GM06990 (cell line): ENCODE measurements around the gene PDGFC.

Source experiments
- DNase-seq: peaks from one replicate; pipeline ENCODE4 v3.0.0-alpha.2; 2011; ENCODE audit not compliant: insufficient read length; ENCODE audit errors: extremely low read depth
- H3K27me3 ChIP-seq: replicated peaks from 2 replicates; pipeline ENCODE4 v1.6.0; 2011; ENCODE audit warnings: low read length; ENCODE audit not compliant: control insufficient read depth, insufficient read depth
- H3K36me3 ChIP-seq: 2 replicates; pipeline ENCODE4 v1.5.1; 2011; ENCODE audit warnings: low read length; ENCODE audit not compliant: control insufficient read depth, insufficient read depth
- H3K4me3 ChIP-seq: replicated peaks from 2 replicates; pipeline ENCODE4 v1.5.1; 2011; ENCODE audit warnings: low read depth, mild to moderate bottlenecking, control low read depth, low read length
- TF ChIP-seq, protein P1 (sequence below): IDR thresholded peaks from 2 replicates; pipeline ENCODE4 v1.5.1; 2011; ENCODE audit warnings: low read length, control low read depth, mild to moderate bottlenecking, inconsistent platforms; ENCODE audit not compliant: insufficient read depth, poor library complexity, severe bottlenecking

Gene PDGFC

DNA sequence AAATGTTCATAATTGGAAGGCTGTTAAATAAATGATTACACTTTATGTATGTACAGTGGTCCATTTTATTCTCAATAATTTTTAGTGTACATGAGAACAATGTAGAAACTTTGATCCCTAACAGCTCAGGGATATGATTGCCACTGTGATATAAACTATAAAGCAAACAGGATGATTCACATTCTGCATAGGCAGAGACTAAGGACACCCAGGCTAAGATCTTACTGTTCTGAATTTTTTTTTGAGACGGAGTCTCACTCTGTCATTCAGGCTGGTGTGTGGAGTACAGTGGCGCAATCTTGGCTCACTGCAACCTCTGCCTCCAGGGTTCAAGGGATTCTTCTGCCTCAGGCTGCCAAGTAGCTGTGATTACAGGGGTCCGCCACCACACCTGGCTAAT, 186.6 kb downstream of the PDGFC start:
- Histone ChIP-seq H3K4me3 (no peak overlapping the region), H3K27me3 (no peaks in the 10 kb centered on the region), H3K36me3 (no peaks in the 10 kb centered on the region)
- DNase-seq, result no peak
- TF ChIP-seq, protein P1, sequence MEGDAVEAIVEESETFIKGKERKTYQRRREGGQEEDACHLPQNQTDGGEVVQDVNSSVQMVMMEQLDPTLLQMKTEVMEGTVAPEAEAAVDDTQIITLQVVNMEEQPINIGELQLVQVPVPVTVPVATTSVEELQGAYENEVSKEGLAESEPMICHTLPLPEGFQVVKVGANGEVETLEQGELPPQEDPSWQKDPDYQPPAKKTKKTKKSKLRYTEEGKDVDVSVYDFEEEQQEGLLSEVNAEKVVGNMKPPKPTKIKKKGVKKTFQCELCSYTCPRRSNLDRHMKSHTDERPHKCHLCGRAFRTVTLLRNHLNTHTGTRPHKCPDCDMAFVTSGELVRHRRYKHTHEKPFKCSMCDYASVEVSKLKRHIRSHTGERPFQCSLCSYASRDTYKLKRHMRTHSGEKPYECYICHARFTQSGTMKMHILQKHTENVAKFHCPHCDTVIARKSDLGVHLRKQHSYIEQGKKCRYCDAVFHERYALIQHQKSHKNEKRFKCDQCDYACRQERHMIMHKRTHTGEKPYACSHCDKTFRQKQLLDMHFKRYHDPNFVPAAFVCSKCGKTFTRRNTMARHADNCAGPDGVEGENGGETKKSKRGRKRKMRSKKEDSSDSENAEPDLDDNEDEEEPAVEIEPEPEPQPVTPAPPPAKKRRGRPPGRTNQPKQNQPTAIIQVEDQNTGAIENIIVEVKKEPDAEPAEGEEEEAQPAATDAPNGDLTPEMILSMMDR, result no peak

DNA sequence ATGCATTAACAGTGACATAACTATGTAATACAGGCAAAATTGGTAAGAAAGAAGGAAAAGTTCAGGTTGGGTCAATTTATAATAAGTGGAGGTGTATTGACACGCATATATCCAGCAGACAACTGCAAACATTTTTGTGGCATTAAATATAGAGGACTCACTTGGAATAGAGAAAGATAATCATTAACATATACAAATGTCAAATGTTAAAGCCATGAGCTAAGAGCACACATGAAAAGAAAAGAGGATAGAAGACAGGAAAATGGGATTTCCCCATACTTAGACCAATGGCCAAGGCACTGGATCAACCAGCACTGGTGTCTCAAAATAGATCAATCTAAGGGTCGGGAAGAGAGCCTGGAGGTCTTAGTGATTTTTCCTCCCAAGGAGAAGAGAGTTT, 187.6 kb downstream of the PDGFC start:
- Histone ChIP-seq H3K36me3 (no peaks in the 10 kb centered on the region), H3K4me3 (no peak overlapping the region), H3K27me3 (no peaks in the 10 kb centered on the region)
- no peak for DNase-seq
- TF ChIP-seq, protein P1, result no peak

DNA sequence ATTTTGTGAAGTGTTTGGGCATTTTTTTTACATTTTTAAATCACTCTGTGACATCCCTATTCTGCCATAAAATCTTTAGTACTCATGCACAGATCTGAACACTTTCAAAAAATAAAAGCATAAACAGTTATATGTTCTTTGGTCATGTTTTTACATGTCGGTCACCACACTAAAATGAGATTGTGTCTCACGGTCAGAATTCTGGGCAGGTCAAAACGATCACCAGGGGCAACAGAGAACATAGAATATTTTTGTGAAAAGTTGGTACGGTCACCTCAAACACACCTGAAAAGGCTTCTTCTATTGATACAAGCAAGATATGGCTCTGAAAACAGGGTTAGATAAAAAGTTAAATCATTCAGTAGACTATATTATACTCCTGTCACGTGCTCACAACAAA, 189.1 kb downstream of the PDGFC start:
- TF ChIP-seq, protein P1, result no peak

DNA sequence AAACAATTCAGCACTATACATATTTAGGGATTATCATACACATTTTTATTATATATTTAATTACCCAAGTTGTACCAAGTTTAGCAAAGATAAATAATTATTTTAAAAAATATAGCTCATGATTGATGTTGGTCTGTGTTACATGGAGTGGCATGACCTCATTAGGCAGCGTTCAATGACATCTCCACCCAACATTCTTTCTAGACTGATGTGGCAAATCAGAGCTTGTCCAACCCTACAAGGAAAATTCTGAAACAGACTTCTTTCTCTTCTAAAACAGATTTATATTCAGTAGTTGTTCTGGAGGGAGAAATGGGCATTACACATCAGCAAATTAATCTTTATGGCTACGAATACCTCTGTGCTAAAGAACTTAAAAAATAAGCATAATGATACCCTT, 189.7 kb downstream of the PDGFC start:
- Histone ChIP-seq H3K4me3 (no peak overlapping the region), H3K27me3 (no peaks in the 10 kb centered on the region), H3K36me3 (no peaks in the 10 kb centered on the region)
- TF ChIP-seq, protein P1, result no peak
- no peak for DNase-seq

More for the DNA sequence above, 189.1 kb downstream of the PDGFC start:
- Histone ChIP-seq H3K4me3 (no peak overlapping the region), H3K27me3 (no peaks in the 10 kb centered on the region), H3K36me3 (no peaks in the 10 kb centered on the region)
- DNase-seq, result no peak

GRCh38 chr4:156779774-156780173, 191.8 kb downstream of the PDGFC start:
- Histone ChIP-seq H3K36me3 (no peaks in the 10 kb centered on the region), H3K27me3 (no peaks in the 10 kb centered on the region), H3K4me3 (no peak overlapping the region)
- TF ChIP-seq, protein P1, result no peak
- DNase-seq, result no peak

DNA sequence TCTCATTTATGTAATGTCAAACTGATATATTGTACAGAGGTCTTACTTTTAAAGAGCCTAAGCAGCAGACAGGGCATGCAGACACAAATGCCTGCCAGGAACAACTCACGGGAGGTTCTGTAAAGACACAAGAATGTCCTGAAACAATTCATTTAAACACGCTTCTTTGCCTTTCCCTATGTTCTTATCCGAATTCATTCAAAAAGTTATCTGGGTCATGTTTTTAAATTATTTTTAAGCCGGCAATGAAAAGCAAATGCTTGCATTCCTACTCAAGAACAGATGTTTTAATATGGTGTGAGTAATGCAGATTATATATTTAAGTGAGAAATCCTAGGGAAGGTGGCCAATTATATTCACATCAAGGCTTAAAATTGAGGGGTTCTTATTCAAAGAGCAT, 192.6 kb downstream of the PDGFC start:
- no peaks in the 10 kb centered on the region for H3K36me3 ChIP-seq
- no peak overlapping the region for H3K4me3 ChIP-seq
- TF ChIP-seq, protein P1, result no peak
- DNase-seq, result no peak
- no peaks in the 10 kb centered on the region for H3K27me3 ChIP-seq
